ENCODE results near the gene FBXO2.
"Not testable (repeated sequence)": the region's sequence is repeated elsewhere in the genome, so short reads cannot be mapped to it uniquely, and the experiment has no call there.

Gene FBXO2

DNA sequence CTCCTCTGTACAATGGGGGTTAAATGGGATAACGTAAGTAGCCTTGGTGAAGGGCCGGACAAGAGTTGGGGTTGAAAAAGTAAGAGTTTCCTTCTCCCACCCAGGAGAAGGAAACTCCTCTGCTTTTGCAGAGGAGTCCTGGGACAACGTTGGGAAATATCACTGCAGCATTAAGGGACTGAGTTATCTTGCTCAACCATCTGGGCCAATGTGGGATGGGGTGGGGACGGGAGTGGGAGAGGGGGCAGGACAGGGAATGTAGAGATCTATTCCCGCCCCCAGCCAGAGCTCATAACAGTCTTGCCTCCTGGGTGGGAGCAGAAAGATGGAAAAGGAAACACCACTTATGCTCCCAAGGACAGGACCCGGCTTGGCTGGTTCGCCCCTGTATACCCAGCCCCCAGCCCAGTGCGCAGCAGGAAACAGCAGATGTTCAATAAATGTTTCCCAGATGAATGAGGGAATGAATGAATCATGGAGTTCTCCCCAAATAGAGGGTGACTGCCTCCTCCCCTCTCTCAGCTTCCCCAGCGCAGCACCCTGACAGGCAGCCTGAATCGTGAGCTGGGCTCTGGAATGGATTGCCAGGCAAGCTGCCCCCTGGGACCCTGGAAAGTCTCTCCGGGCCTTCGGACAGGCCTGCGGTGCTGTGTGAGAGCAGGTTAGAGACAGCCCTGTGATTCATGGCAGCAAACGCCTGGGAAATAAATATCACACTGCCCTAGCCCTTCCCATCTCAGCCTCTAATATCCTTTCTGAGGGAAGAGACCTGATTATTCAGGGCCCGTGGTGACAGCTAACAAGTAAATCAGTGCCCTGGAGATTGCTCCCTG is 24.8 kb downstream of the FBXO2 start:
- DNase-seq (ENCODE audit: low read depth) = no peak

DNA sequence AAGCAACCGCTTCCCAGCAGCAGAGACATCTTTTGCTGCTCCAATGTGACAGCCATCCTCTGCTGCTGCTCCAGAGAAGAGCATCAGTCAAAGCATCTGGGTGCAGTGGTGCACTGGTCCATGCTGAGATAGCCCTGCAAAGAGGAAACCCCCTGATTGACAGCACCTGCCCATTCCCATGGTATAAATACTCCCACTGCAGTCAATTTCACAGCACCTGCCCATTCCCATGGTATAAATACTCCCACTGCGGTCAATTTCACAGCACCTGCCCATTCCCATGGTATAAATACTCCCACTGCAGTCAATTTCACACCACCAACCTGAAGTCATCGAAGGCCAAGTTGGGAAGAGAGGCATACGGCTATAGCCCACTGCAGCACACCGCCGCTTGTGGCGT is 25.5 kb downstream of the FBXO2 start:
- DNase-seq (ENCODE audit: low read depth) = no peak

DNA sequence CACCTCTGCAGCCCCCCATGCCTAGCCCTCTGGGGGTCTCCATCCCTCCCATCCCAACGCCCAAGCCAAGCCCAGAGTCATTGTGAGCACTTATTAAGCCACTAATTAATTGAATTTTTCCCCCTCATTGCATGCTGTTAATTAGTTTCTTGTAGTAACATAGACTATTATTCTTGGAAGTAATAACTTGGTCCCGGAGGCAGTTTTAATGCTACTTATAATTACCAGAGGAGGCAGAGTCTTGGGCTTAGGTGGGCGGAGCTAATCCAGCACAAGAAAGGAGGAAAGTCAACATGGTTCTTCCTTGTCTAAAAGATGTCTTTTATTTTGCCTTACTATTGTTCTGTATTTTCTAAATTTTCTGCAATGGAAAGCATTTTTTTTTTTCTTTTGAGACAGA is 27.7 kb downstream of the FBXO2 start:
- DNase-seq (ENCODE audit: low read depth) = no peak

DNA sequence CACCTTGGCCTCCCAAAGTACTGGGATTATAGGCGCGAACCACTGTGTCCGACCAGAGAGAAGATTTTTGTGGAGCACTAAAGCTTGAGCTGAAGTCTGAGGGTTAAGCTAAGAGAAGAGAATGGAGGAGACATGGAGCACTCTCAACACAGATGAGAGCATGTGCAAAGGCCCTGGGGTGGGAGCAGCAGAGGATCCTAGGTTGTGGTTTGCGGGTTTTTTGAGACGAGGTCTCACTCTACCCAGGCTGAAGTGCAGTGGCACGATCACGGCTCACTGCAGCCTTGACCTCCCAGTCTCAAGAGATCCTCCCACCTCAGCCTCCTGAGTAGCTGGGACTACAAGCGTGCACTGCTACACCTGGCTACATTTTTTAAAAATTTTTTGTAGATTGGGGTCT is 30.5 kb downstream of the FBXO2 start:
- DNase-seq (ENCODE audit: low read depth) = no peak

DNA sequence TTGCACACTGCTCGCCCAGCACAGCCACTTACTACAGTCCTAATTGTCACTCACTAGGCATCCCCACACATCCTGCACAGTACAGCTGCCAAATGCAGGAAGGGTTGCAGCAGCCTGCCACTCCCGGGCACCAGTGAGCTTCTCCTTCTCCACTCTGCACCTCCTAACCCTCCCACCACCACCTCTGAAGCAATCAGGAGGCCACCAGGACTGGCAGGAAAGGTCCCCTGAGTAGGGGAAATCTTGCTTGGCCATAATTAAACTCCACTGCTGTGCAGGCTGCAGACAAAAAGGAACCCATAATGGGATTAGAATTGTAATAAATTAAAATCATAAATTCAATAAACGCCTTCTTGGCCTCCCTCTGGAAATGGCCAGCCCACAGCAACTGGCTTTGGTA is 31.8 kb downstream of the FBXO2 start:
- DNase-seq (ENCODE audit: low read depth) = no peak

DNA sequence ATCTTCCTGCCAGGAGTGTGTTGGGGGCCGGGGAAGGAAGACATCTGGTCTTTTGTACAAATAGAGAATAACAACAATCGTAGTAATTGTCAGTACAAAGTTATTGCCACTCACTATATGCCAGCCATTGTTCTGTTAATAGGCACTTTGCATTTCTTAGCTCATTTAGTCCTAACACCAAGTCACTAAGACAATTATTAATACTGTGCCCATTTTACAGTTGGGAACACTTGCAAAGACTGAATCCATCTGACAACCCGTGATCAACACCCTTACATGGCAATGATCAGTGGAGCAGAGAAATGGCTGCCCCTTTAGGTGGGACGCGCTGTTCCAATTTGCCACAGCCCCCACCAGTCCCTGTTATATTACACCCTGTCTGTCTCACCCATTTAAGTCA is 33.3 kb downstream of the FBXO2 start:
- DNase-seq (ENCODE audit: low read depth) = no peak

DNA sequence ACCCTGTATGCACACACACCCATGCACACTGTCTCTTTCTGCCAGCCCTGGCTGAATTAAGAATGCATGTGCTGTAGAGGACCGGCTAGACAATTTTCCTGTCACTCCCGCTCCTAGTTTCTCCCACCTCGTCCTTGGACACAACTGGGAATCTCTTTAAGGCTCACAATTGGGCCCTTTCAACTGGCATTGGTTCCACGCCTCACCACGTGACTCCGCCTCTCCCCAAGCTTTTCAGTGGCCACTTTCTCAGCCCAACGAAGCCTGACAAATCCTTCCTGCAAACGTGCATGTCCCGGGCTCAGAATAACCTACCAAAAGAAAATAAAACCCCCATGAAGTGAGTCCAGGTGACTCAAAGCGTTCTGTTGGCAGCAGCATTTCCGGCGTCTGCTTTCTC is 33.8 kb downstream of the FBXO2 start:
- DNase-seq (ENCODE audit: low read depth) = no peak

DNA sequence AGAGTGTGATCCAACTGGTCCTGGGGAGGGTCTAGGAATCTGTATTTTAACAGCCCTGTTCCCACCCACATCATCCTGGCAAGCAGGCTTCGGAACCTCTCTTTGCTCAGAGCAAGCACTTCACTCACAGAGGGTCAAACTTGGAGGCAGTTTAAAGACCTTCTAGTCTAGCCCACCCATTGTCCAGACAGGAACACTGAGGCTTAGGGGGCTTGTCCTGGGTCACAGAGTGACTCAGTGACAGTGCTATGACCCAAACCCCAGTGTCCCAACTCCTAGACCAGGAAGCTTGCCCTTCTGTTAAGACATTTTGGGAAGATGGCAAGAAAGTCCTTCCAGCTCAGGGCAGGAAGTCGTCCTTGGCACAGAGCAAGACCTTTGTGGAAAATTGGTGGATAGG is 36.5 kb downstream of the FBXO2 start:
- DNase-seq (ENCODE audit: low read depth) = no peak

DNA sequence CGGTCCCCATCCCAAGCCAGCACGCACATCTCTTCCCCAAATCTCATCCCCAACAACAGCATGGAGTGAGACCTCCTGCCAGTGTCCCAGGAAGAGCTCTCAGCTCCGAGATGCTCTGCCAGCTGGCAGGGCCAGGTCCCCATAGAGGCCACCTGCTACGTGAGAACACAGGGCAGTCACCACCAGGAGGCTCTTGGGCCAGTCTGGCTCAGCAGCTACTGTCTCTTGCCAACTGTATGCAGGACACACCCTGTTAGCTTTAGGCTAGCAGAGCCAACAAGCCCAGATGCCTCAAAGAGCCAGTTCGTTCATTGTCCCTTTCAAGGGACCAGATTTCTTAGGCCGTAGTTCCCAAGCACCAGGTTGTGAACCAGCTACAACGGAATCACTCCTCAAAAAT is 36.9 kb downstream of the FBXO2 start:
- no peak for DNase-seq (ENCODE audit: low read depth)

DNA sequence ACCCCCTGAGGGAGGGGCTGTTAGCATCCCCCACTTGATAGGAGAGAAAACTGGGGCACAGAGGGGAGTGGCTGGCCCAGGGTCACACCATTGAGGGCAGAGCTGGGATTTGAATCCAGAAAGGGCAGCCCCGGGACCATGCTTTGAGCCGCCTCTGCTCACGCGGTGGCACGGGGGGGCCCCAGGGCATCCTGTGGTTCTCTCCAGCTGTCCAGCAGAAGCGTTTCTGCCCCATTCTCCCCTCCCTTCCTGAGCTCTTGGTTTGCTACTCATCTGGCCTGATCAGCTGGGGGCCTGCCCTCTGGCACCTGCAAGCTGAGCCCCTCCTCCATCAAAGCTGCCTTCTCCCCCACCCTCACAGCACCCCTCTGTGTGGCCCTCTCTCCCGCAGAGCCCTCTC is 37.5 kb downstream of the FBXO2 start:
- no peak for DNase-seq (ENCODE audit: low read depth)

DNA sequence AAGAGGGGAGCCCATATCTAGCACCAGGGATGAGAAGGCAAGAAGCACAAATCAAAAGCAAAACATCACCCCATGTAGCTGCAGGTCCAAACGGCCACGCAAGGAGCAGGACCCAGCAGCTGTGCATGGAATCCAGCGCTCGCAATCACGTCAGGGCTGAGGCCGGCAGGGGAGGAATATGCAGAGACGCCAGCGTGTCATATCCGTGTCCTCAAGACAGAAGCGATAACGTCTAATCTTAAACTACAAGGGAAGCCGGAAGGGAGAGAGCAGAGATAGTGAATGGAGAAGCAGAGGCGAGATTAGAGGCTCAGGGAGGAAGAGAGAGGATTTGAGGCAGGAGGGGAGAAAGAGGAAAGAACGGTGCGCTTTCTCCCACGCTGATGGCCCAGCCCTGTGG is 39.1 kb downstream of the FBXO2 start:
- DNase-seq (ENCODE audit: low read depth) = no peak

DNA sequence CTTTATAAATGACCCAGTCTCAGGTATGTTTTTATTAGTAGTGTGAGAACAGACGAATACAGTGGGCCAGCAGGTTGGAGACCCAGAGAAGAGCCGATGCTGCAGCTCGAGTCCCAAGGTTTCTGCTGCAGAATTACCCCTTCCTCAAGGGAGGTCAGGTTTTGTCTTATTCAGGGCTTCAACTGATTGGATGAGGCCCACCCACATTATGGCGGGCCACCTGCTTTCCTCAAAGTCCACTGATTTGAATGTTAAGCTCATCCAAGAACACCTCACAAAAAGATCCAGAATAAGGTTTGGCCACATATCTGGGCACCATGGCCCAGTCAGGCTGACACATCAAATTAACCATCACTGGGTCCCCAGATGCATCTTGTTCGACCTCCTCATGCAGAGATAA is 40.9 kb downstream of the FBXO2 start:
- no peak for DNase-seq (ENCODE audit: low read depth)

DNA sequence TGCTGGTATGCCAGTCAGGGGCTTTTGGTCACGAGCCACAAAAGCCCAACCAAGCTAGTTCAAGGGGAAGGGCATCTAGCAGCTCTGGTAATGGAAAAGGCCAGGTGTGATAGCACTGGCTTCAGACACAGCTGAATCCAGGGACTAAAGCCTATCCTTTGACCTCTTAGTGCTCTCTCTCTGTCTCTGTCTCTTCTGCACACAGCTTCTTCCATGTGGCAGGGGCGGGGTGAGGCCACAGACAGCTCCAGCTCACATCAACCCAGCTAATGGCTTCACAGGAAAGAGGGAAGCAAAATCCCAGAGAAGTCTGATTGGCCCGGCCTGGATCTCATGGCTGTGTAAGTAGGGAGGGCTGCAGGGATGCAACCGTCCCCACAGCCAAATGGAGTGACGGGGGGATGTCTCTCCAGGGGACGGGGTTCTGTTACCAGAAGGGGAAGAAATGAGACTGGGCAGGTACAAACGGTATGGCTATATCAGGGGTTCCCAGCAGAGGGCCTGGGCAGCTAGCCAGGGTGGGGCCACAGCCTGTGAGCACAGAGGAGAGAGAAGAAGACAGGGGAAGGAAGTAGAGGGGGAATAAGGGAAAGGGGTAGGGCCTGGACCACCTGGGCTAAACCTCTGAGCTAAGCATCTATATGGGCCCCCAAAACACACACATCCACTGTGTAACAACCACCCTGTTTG is 42.4 kb downstream of the FBXO2 start:
- no peak for DNase-seq (ENCODE audit: low read depth)

DNA sequence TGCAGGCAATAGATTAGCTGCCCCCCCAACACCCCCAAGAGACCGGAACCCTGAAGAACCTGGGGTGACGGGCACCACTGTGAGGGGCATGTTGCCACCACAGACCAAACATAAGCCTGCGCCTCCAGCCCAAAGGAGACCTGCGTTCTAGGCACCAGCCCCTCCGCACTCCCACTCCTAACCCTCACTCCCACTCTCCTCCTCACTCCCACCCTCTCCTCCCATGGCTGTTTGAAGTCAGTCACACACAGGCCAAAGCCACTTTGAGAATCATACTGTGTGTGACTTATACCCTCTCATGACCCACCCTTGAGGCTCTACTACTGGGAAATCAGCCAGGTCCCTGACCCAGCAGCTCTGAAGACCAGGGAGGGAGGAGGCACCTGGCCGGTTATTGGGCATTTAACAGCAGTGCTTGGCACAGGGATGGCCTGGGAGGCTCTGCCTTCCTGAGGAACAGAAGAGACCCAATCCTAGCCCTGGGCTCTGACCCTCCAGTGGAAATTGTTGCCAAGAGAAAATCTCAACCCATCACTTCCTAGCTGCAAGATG is 43.5 kb downstream of the FBXO2 start:
- no peak for DNase-seq (ENCODE audit: low read depth)

DNA sequence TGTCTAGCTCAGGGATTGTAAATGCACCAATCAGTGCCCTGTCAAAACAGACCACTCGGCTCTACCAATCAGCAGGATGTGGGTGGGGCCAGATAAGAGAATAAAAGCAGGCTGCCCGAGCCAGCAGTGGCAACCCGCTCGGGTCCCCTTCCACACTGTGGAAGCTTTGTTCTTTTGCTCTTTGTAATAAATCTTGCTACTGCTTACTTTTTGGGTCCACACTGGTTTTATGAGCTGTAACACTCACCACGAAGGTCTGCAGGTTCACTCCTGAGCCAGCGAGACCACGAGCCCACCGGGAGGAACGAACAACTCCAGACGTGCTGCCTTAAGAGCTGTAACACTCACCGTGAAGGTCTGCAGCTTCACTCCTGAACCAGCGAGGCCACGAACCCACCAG is 44.9 kb downstream of the FBXO2 start:
- DNase-seq (ENCODE audit: low read depth) = not testable (repeated sequence)

DNA sequence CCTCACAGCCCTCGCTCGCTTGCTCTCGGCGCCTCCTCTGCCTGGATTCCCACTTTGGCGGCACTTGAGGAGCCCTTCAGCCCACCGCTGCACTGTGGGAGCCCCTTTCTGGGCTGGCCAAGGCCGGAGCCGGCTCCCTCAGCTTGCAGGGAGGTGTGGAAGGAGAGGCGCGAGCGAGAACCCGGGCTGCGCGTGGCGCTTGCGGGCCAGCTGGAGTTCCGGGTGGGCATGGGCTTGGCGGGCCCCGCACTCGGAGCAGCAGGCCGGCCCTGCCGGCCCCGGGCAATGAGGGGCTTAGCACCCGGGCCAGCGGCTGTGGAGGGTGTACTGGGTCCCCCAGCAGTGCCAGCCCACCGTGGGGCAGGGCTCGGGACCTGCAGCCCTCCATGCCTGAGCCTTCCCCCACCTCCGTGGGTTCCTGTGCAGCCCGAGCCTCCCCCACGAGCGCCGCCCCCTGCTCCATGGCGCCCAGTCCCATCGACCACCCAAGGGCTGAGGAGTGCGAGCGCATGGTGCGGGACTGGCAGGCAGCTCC is 45.6 kb downstream of the FBXO2 start:
- not testable (repeated sequence) for DNase-seq (ENCODE audit: low read depth)

DNA sequence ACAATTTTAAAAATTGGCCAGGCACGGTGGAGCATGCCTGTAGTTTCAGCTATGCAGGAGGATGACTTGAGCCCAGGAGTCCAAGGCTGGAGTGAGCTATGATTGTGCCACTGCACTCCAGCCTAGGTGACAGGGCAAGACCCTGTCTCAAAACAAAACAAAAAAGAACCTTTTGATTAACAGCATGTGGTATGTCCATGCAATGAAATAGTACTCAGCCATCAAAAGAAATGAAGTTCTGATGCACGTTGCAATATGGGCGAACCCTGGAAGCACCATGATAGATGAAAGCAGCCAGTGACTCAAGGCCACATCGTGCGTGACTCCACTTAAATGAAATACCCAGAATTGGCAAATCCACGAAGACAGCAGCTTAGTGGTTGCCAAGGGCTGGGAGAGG is 47.5 kb downstream of the FBXO2 start:
- DNase-seq (ENCODE audit: low read depth) = no peak

DNA sequence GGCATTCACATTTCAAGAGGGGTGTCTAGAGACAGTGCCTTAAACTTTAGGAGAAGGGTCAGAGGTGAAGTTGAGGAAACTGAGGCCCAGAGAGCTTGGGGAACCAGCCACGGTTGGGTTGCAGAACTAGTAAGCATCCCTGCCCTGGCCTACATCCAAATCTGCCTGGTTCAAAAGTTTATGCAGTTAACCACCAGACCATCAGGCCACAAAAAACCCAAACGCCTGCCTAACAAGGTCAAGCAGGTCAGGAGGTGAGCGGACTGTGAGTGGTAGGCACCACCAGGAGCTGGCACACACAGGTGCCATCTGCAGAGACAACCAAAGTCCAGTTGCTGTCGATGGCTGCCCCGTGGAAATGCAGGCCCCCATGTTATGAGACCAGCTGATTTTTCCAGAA is 51.2 kb downstream of the FBXO2 start:
- no peak for DNase-seq (ENCODE audit: low read depth)

DNA sequence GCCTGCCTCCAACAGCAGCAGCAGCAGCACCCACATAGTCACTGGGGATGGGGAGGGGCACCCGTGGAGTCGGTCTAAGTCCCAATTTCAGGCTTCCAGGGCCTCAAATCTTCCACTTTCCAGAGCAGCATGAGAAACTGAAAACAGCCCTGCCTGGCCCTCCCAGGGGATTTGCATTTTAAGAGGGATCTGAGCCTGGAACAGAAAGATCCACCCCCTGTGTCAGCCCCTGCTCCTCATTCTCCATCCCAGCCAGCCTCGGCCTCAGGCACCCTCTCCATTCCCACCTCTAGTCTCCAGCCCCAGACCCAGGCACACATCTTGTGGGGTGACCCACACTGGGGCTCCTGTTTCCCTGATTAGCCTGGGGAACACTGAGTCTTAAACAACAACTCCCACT is 51.8 kb downstream of the FBXO2 start:
- DNase-seq (ENCODE audit: low read depth) = no peak

DNA sequence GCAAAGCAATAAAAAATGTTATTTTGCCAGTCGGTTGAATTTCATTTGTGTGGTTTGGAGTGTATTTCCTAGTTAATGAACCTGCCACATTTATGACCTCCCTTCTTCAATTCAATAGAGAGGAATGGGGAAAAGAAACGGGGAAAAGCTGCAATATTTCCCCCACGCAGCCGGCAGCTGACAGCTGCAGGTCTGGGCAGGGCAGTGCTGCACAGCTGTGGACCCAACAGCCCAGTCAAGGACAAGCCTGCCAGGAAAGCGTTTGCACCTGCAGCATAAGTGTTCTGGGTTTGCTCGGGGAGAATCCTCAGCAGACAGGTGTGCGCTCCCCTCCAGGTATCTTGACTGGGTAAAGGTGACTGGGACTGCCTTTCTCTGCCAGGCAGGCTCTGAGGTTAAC is 53.4 kb downstream of the FBXO2 start:
- DNase-seq (ENCODE audit: low read depth) = no peak

DNA sequence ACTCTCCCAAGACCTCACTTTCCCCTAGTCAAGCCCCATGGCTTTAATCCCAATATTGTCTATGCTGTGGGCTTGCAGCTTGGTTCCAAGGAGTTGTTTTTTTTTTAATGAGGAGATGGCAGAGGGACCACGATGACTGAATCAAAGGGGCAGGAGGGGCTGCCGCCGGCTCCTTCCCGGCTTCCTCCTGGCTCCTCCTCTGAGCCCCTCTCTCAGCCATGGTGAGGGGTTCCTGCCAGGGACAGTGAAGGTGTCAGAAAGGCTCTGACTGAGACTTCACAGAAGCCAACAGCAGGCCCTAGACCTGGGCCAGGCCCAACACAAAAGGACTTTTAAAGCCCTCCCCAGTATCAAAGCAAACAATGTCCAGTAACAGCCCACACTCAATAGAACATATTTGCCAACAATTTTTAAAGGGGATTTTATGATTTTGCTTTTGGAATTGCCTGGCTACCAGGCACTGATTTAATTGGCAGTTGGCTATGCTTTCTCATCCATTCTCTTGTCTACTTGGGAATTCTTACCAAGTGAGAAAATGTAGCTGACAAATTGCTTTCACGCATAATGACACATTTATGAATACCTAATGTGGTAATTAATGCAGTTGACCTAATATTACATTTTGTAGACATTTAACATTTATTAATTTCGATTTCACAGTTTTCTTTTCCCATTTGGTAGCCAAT is 54.2 kb downstream of the FBXO2 start:
- no peak for DNase-seq (ENCODE audit: low read depth)

DNA sequence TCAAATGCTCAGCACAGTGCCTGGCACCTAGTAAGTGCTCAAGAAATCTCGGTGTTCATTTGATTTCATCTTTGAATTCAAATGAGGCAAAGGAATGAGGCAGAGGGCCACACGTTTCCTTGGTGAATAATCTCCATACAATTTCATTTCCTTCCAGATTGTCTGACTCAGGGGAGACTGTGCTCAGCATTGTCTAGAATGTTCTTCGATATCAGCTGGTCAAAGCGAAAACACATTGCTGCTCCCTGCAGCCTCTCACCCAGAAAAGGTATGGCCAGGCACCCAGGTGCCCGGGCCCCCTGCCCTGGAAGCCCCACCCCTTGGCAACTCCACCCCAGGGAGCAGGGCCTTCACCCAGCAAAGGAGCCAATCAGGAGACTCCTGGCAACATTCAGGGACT is 55.8 kb downstream of the FBXO2 start:
- no peak for DNase-seq (ENCODE audit: low read depth)

All from activated T-helper 9 cell treated with anti-CD3 and anti-CD28 coated beads, Interleukin-2, amount 50 U/mL, for 16 hours (primary cell).